ENCODE data around the gene MPRIP. TPM values are rescaled to one million over a fixed set of nuclear protein-coding genes. Genes with fewer than 3 reads are reported as not detected.

MPRIP gene
- polyA plus RNA-seq, 1 of the 3 experiments (the other 2 are of a cell fraction) = 64.4 TPM

- no peak overlapping the region for H3K4me2 ChIP-seq
- WGBS (ENCODE audit: low lambda C conversion rate) = 89% methylated on average over 5 of the region's 5 CpGs
- no peak overlapping the region for H3K9ac ChIP-seq
- peaks cover 5 to 41% of the 10 kb centered on the region in 2 experiments; a peak in 3 of 4 replicates for H3K4me1 ChIP-seq (ENCODE audit: control insufficient read depth in 1 of 2, insufficient read depth in 2 of 2, low read depth in 1 of 2, low read length in 1 of 2)
- H3K9me2 ChIP-seq = no peaks in the 10 kb centered on the region
- H3K27me3 ChIP-seq (ENCODE audit: insufficient read depth) = no peaks in the 10 kb centered on the region
- H4K20me1 ChIP-seq (ENCODE audit: insufficient read depth) = no peaks in the 10 kb centered on the region; the same call in 1 of the 2 replicates
- peaks cover 7% of the 10 kb centered on the region; the same call in 1 of the 2 replicates for H3K79me2 ChIP-seq (ENCODE audit: insufficient read depth)
- ChIA-PET CTCF (no interaction called here), POLR2A (no interaction called here)
- no peak overlapping the region for H3K4me3 ChIP-seq (ENCODE audit: low read depth in 2 of 2, low read length in 1 of 2)
- H3K9me3 ChIP-seq = no peaks in the 10 kb centered on the region
- peaks cover 39% of the 10 kb centered on the region for H3F3A ChIP-seq (replicated peaks; ENCODE audit: insufficient read depth)
- no peak for TF ChIP-seq SMC3 (IDR thresholded peaks at IDR 0.05; ENCODE audit: low read depth, low read length)
- no peak for TF ChIP-seq MEF2A (IDR thresholded peaks at IDR 0.05; ENCODE audit: borderline replicate concordance, low read depth)
- TF ChIP-seq RXRA (IDR thresholded peaks at IDR 0.05; ENCODE audit: borderline replicate concordance, low read depth) = no peak
- TF ChIP-seq ELF1 (IDR thresholded peaks at IDR 0.05) = no peak
- no peak for DNase-seq
- H3K36me3 ChIP-seq (replicated peaks in 1 of 2; ENCODE audit: control insufficient read depth in 1 of 2, insufficient read depth in 2 of 2, low read length in 1 of 2) = peaks cover 34 to 58% of the 10 kb centered on the region in 2 experiments
- H3K27ac ChIP-seq (ENCODE audit: low read depth in 2 of 2, low read length in 1 of 2) = no peak overlapping the region
- H2AFZ ChIP-seq (ENCODE audit: low read depth) = no peak overlapping the region
Observed at GRCh38 chr17:17154556-17154955, 112.3 kb downstream of the MPRIP start.

- H3K27ac ChIP-seq (ENCODE audit: low read depth in 2 of 2, low read length in 1 of 2) = no peak overlapping the region
- no peak overlapping the region for H3K4me3 ChIP-seq (ENCODE audit: low read depth in 2 of 2, low read length in 1 of 2)
- no peaks in the 10 kb centered on the region for H3K9me2 ChIP-seq
- no peaks in the 10 kb centered on the region for H3K9me3 ChIP-seq
- H3K4me2 ChIP-seq = no peak overlapping the region
- H4K20me1 ChIP-seq (ENCODE audit: insufficient read depth) = no peaks in the 10 kb centered on the region; the same call in 1 of the 2 replicates
- H2AFZ ChIP-seq (ENCODE audit: low read depth) = no peak overlapping the region
- WGBS (ENCODE audit: low lambda C conversion rate) = 91% methylated on average over 8 of the region's 8 CpGs
- DNase-seq = no peak
- H3K79me2 ChIP-seq (ENCODE audit: insufficient read depth) = peaks cover 7% of the 10 kb centered on the region; the same call in 1 of the 2 replicates
- H3K36me3 ChIP-seq (replicated peaks in 1 of 2; ENCODE audit: control insufficient read depth in 1 of 2, insufficient read depth in 2 of 2, low read length in 1 of 2) = peaks cover 34 to 59% of the 10 kb centered on the region in 2 experiments
- ChIA-PET POLR2A (no interaction called here), CTCF (no interaction called here)
- H3K27me3 ChIP-seq (ENCODE audit: insufficient read depth) = no peaks in the 10 kb centered on the region
- peaks cover 5 to 41% of the 10 kb centered on the region in 2 experiments; a peak in 3 of 4 replicates for H3K4me1 ChIP-seq (ENCODE audit: control insufficient read depth in 1 of 2, insufficient read depth in 2 of 2, low read depth in 1 of 2, low read length in 1 of 2)
- H3F3A ChIP-seq (replicated peaks; ENCODE audit: insufficient read depth) = peaks cover 36% of the 10 kb centered on the region
- H3K9ac ChIP-seq = no peak overlapping the region
- no peak for TF ChIP-seq RFX5 (IDR thresholded peaks at IDR 0.05; ENCODE audit: low read length)
- no peak for TF ChIP-seq USF1 (IDR thresholded peaks at IDR 0.05; ENCODE audit: borderline replicate concordance, low read depth)
- no peak for TF ChIP-seq TAF1 (IDR thresholded peaks at IDR 0.05; ENCODE audit: borderline replicate concordance, low read depth, low read length)
- TF ChIP-seq TCF12 (IDR thresholded peaks at IDR 0.05) = no peak
- TF ChIP-seq REST (IDR thresholded peaks at IDR 0.05; ENCODE audit: low read depth, low read length) = no peak
- TF ChIP-seq IRF3 (IDR thresholded peaks at IDR 0.05; ENCODE audit: low read depth, low read length) = no peak
- no peak for TF ChIP-seq EP300 (IDR thresholded peaks at IDR 0.05; ENCODE audit: borderline replicate concordance in 1 of 2, low read depth in 1 of 2, low read length in 1 of 2)
- no peak for TF ChIP-seq EZH2phosphoT487 (IDR thresholded peaks at IDR 0.05; ENCODE audit: borderline replicate concordance, low read depth)
- no peak for TF ChIP-seq RAD21 (IDR thresholded peaks at IDR 0.05; ENCODE audit: low read length)
- no peak for TF ChIP-seq POLR2AphosphoS5 (IDR thresholded peaks at IDR 0.05; ENCODE audit: low read depth, low read length)
- no peak for TF ChIP-seq MEF2A (IDR thresholded peaks at IDR 0.05; ENCODE audit: borderline replicate concordance, low read depth)
- no peak for TF ChIP-seq FOXM1 (IDR thresholded peaks at IDR 0.05; ENCODE audit: low read depth)
- TF ChIP-seq SIN3A (IDR thresholded peaks at IDR 0.05; ENCODE audit: borderline replicate concordance, low read depth, low read length) = no peak
- TF ChIP-seq ZBTB33 (IDR thresholded peaks at IDR 0.05; ENCODE audit: borderline replicate concordance, low read depth) = no peak
- no peak for TF ChIP-seq CTCF (IDR thresholded peaks at IDR 0.05)
- no peak for TF ChIP-seq RXRA (IDR thresholded peaks at IDR 0.05; ENCODE audit: borderline replicate concordance, low read depth)
Observed at GRCh38 chr17:17154981-17155380, 112.7 kb downstream of the MPRIP start.
